Measurements from ENCODE around the gene PDE4B.

The PDE4B gene

DNA sequence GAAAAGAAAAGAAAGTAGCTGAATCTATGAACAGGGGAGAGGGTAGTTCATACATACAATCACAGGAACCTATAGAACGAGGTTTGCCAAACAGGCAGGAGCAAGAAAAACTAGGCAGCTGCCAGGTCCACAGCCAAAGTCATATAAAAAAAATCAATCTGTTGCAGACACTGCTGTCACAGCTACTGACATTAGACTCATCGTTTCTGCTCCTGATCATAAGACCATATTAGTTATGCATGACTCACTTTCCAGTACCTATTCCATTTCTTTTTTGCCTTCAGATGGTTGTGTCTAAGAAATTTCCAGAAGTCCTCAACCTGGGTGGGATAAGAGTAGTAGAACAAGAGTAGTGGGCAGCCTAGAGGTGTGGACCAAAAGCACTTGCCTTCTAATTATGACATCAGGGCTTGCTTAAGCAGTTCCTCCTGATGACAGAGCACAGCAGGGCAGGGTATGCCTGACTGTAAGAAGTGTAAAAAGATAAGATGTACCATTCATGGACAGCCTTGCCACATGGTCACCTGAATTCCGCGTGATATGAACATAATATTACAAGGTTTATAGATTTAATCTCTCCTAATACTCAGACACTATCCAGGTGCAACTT lies 418.0 kb downstream of the PDE4B start:
- no peak overlapping the region for H3K4me3 ChIP-seq (ENCODE audit: low read depth, low read length)
- TF ChIP-seq, protein P1, sequence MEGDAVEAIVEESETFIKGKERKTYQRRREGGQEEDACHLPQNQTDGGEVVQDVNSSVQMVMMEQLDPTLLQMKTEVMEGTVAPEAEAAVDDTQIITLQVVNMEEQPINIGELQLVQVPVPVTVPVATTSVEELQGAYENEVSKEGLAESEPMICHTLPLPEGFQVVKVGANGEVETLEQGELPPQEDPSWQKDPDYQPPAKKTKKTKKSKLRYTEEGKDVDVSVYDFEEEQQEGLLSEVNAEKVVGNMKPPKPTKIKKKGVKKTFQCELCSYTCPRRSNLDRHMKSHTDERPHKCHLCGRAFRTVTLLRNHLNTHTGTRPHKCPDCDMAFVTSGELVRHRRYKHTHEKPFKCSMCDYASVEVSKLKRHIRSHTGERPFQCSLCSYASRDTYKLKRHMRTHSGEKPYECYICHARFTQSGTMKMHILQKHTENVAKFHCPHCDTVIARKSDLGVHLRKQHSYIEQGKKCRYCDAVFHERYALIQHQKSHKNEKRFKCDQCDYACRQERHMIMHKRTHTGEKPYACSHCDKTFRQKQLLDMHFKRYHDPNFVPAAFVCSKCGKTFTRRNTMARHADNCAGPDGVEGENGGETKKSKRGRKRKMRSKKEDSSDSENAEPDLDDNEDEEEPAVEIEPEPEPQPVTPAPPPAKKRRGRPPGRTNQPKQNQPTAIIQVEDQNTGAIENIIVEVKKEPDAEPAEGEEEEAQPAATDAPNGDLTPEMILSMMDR (IDR thresholded peaks at IDR 0.05; ENCODE audit: borderline replicate concordance, insufficient read depth, low read depth, low read length), result no peak

DNA sequence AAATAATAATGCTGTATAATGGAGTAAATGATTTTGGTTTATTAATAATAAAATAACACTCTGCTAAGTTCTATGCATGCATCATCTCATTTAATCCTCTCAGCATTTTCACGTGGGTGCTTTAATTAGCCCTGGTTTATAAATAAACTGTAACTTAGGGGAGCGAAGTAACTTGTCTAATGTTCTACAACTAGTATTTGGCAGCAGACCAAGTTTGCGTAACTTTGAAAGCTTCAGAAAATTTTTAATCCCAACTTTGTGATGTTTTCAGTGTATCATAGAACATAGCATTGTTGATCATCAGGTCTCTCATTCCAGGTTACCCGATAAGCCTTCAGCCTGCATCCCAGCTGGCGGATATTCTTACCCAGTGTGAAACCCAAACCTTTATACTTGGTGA lies 418.8 kb downstream of the PDE4B start:
- no peak overlapping the region for H3K4me3 ChIP-seq (ENCODE audit: low read depth, low read length)

DNA sequence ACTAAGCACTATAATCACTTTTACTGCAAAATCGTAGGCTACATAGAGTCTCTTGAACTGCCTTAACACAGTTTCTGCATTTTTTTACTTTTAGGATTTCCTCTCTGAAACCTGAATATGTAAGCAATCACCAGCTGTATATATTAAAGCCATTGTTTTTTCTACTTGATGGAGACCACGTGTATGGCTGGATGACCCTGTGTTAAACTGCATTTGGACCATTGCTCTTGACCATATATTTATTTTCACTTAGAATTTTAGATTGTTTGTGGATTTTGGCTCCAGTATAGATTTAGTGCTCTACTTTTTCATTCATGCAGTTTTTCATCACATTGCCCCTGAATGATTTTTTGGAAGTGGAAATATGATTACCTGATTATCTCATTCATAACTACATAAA lies 420.8 kb downstream of the PDE4B start:
- H3K4me3 ChIP-seq (ENCODE audit: low read depth, low read length), result no peak overlapping the region
- TF ChIP-seq, protein P1 (IDR thresholded peaks at IDR 0.05; ENCODE audit: borderline replicate concordance, insufficient read depth, low read depth, low read length), result no peak

More for the DNA sequence above, 418.8 kb downstream of the PDE4B start:
- TF ChIP-seq, protein P1 (IDR thresholded peaks at IDR 0.05; ENCODE audit: borderline replicate concordance, insufficient read depth, low read depth, low read length), result no peak

DNA sequence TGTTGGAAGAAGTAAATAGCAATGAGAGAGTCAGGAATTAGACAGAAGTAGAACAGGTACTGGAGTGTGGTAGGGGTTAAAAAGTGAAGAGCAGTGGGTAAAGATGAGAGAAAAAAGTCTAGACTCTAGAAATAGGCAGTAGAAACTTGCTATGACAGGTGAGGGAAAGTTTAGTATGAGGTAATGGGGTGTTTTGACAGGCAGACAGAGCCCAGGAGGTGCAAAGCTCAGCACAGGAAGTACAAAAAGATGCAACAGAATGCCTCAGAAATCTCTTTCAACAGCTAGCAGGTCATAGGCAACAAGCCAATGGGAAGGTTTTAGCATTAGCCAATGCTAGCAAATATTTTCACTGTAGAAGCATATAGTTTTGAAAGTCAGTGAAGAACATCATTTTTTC lies 422.2 kb downstream of the PDE4B start:
- H3K4me3 ChIP-seq (ENCODE audit: low read depth, low read length), result no peak overlapping the region
- TF ChIP-seq, protein P1 (IDR thresholded peaks at IDR 0.05; ENCODE audit: borderline replicate concordance, insufficient read depth, low read depth, low read length), result no peak

DNA sequence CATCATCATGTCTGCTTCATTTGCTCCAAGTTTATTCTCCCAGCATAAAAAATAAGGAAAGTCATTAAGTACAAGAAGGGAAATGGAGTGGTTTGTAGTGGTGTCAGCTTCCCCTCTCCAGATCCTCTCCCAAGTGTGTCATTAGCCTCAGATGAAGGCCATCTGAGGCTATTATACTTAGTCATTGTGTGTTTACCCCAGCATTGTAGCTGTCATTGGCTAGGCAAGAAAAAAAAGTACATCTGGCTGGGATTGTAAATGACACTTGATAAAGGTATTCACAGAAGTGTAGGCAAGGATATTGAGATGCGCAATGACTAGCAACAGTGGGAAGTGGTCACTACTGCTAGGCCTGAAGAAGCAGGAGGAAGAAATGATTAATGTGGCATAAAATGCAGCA lies 424.3 kb downstream of the PDE4B start:
- H3K4me3 ChIP-seq (ENCODE audit: low read depth, low read length), result no peak overlapping the region
- TF ChIP-seq, protein P1 (IDR thresholded peaks at IDR 0.05; ENCODE audit: borderline replicate concordance, insufficient read depth, low read depth, low read length), result no peak

DNA sequence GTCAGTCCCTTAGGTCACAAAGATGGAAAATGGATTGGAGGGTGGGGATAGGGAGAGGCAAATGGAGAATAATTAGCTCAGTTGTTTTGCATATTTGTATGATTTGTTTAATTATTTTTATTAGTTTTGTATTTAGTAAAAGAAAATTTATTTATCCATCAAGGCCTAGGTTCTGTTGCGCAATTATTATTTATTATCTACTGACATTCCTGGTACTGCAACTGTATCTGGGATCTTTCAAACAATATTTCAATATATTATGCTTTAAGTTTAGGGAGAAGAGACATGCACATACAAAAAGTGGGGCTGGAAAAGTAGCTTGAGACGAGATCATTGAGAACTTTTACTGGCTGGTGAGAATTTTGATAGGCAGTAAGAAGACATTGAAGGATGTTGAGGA lies 424.9 kb downstream of the PDE4B start:
- TF ChIP-seq, protein P1 (IDR thresholded peaks at IDR 0.05; ENCODE audit: borderline replicate concordance, insufficient read depth, low read depth, low read length), result no peak
- H3K4me3 ChIP-seq (ENCODE audit: low read depth, low read length), result no peak overlapping the region

DNA sequence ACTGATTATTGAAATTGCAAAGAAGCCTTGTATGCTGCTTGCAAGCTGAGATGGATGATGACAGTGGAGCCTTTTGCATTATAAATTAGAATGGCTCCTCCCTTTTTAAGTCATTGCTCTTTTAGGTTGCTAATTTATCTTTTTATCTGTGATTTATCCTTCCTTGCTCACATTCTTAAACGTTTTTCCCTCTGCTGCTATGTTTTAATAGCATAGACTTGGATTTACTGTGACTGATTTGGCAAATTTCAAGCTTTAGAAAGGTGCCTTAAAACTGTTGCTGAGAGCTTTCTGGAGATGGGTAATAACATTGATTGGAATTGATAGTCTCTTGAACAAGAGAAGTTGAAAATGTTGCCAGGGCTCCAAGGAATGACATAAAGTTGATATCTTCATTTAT lies 427.8 kb downstream of the PDE4B start:
- TF ChIP-seq, protein P1 (IDR thresholded peaks at IDR 0.05; ENCODE audit: borderline replicate concordance, insufficient read depth, low read depth, low read length), result no peak
- H3K4me3 ChIP-seq (ENCODE audit: low read depth, low read length), result no peak overlapping the region

Data from GM12875 (cell line).